HG02571 (cell line): ENCODE measurements around the gene UBTFL1.
"Not testable (repeated sequence)": the region's sequence is repeated elsewhere in the genome, so short reads cannot be mapped to it uniquely, and the experiment has no call there.

Experiments
- ATAC-seq: cut with Tn5 transposase; IDR thresholded peaks from one replicate; pipeline ENCODE4 v1.9.1; 2021; ENCODE audit warnings: mild to moderate bottlenecking, moderate library complexity; ENCODE audit not compliant: unreplicated experiment

UBTFL1 gene, protein sequence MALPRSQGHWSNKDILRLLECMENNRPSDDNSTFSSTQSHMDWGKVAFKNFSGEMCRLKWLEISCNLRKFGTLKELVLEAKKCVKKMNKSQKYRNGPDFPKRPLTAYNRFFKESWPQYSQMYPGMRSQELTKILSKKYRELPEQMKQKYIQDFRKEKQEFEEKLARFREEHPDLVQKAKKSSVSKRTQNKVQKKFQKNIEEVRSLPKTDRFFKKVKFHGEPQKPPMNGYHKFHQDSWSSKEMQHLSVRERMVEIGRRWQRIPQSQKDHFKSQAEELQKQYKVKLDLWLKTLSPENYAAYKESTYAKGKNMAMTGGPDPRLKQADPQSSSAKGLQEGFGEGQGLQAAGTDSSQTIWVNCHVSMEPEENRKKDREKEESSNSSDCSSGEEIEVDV

DNA sequence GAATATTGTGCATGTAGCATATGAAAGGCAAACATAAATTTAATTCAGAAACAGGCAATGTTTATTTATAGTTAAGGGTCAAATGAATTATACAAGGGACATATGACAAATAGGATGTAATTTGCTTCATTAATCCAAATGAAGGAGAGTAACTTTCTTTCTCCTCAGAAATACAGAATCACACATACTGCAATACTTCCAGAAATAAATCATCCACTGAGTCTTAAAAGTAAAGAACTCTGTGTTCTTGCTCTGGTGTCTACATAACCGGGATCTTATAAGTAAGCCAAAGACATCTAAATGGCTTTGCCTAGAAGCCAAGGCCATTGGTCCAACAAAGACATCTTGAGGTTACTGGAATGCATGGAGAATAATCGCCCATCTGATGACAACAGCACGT, at the start of gene UBTFL1:
Gene UBTFL1, plus strand, starts transcription at position 301 of the 400 bp plus-strand sequence. Its CDS starts 0 bp downstream, at position 301.
- ATAC-seq, result not testable (repeated sequence)

DNA sequence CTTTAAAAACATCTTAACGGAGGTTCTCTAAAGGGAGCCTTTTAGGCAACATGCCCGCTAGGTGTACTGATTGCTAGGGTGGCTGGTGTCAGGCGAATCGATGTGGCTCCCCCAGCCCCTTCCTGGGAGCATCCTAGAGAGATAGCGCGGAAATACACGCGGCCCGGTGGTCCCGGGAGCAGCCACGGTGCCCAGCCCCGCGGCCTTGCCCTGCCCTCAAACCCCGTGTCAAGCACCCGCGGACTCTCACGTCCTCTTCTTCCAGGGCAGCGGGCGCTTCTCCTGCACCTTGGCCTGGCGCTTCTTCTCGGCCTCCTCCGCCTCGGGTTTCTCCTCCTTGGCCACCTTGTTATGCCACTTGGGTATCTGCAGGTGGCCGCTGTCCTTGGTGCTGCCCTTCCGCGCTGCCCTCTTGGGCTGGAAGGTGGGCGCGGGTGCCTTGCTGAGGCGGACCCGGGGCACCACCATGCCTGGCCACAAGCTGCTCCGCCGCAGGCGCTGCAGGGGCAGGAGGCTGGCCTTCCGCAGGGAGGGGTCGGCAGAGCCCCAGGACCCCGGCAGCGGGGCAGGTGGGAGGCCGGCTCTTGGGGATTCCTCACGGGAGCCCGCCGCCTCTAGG, 34.0 kb upstream of the UBTFL1 start:
- ATAC-seq, result not testable (repeated sequence)

DNA sequence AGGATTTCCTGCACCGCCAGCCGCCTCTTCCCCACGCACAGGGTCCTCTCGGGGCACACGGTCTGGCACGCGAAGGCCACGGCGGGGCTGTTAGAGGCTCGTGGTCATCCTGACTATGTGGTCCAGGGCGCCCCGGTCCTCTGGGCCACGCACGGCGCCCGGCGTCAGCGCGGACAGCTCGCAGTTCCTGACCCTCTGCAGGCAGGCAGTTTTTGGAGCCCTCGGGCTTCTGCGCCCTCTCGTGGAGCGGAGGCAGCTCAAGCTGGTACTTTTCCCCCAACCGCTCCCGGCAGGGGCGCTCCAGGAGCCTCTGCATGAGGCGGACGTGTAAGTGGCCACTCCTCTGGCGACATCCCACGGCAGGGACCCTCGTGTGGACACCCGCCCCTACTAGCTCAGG, 33.4 kb upstream of the UBTFL1 start:
- ATAC-seq, result not testable (repeated sequence)

DNA sequence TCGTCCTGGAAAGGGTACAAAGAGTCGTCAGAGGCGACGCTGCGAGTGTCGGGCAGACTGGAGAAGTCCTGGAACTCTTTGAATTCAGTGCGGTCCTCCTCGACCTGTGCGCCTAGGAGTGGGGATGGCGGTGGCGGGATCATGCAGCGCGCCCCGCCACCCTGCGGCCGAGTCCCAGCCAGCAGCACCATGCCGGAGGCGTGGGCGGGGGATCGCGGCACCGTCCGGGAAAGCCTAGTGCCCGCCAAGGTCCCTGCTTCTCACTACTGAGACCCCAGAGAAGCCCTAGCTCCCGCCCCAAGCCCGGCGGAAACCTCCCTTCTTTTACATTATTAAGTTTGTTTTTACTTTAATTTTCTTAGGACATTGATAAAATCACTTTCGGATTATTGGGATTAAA, 32.2 kb upstream of the UBTFL1 start:
- not testable (repeated sequence) for ATAC-seq

DNA sequence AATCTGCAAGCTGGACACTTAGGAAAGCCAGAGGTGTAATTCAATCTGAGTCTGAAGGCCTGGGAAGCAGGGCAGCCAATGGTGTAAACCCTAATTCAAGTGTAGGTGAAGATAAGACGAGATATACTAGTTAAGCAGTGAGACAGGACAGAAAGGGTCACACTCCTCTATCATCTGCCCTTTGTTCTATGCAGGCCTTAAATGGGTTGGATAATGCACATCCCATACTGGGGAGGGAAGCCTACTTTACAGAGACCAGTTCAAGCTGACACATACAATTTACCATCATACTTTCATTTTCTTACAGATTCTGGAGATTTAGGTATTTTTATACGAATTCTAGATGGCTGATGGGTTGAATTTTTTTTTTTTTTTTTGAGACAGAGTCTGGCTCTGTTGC, 3.0 kb downstream of the UBTFL1 start:
- ATAC-seq, result not testable (repeated sequence)

DNA sequence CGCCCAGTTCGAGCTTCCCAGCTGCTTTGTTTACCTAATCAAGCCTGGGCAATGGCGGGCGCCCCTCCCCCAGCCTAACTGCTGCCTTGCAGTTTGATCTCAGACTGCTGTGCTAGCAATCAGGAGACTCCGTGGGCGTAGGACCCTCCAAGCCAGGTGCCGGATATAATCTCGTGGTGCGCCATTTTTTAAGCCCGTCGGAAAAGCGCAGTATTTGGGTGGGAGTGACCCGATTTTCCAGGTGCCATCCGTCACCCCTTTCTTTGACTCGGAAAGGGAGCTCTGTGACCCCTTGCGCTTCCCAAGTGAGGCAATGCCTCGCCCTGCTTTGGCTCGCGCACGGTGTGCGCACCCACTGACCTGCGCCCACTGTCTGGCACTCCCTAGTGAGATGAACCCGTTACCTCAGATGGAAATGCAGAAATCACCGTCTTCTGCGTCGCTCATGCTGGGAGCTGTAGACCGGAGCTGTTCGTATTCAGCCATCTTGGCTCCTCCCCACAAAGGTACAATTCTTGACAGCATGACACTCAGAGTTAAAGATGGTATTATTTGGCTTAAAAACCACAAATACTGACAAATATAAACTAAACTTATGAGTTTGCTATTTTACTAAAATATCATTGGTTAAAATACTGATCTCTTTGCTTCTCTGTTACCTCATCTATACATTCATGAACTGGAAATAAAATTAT, 9.6 kb downstream of the UBTFL1 start:
- not testable (repeated sequence) for ATAC-seq

DNA sequence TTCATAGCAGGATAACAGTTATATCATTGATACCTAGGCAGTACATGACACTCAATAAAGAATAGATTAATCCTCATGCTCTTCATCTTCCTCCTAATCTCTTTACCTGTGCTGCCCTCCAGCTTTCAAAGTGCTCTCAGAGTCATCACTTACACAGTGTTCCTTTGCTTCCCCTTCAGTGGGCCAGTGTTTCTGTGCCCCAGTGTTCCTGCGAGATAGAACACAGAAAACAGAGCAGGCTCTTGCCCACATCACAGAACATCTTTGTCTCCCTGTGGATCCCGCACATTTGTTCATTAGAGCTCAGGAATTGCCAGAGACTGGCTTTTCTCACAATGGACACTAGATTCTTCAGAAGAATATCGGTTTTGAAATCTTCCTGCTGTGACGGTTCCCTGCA, 12.5 kb downstream of the UBTFL1 start:
- ATAC-seq, result not testable (repeated sequence)

DNA sequence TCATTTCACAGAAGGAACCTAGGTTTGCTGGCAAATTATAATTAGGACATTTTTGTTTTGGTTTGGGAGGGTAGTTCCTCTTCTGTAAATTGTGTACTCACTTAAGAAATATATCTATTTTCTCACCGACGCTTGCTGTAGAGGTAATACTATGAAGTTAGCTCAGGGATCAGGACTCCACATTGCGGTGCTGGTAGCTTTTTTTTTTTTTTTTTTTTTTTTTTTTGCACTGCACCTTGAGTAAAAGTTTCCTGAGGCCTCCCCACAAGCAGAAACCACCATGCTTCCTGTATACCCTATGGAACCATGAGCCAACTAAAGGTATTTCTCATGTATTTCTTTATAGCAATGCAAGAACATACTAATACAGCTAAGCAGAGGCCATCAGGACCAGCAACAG, 14.7 kb downstream of the UBTFL1 start:
- ATAC-seq, result no peak

DNA sequence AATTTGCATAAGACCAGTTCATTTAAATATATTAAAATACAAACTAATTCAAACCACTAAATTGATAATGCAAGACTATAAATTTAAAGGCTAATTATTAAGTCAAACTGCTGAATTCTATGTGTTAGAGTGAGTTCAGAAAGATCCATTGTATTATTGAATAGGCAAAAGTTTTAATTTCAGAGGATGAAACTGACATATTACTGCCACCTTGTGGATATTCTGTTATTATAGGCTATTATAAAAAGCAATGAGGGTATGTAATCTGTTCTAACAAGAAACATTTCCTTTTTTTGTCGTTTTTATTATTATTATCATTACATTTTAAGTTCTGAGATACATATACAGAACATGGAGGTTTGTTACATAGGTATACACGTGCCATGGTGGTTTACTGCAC, 27.8 kb downstream of the UBTFL1 start:
- ATAC-seq, result no peak

DNA sequence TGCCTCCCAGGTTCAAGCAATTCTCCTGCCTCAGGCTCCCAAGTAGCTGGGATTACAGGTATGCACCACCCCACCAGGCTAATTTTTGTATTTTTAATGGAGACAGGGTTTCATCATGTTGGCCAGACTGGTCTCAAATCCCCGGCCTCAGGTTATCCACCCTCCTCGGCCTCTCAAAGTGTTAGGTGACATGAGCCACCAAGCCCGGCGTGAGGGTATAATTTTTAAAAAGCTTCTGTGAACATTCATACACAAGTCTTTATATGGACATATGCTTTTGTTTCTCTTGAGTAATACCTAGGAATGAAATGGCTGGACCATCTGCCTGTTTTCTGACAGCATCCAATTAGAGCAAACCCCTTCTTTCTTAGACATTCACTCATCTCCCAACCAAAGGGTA, 34.4 kb downstream of the UBTFL1 start:
- ATAC-seq, result no peak

DNA sequence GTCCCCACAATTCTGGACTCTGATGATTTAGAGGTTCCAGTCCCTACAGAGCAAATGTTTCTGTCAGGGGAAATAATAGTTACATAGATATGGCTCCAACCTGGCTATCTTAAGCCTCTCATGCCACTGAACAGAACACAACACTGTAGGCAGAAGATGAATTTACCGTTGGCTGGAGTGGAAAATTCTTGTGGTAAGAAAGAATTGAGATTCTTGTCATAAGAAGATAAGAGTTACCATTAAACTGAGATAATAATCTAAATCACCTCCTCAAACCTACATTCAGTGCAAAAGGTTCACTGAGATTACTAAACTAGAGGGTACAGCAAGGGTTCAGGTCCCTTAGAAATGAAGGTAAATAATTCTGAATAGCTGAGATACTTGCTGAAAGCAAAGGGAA, 38.6 kb downstream of the UBTFL1 start:
- ATAC-seq, result no peak

DNA sequence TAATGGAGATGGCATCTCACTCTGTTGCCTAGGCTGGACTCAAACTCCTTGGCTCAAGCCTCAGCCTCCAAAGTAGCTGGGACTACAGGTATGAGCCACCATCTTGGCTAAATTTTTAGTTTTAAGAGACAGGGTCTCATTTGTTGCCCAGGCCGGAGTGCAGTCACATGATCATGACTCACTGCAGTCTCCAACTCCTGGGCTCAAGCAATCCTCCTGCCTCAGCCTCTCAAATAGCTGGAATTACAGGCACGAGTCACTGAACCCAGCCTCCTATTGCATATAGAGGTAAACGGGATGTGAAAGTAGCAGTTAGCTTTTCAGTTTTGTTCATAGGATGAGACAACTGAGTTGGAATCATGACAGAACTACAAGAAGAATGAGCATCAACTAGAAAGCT, 39.2 kb downstream of the UBTFL1 start:
- no peak for ATAC-seq

DNA sequence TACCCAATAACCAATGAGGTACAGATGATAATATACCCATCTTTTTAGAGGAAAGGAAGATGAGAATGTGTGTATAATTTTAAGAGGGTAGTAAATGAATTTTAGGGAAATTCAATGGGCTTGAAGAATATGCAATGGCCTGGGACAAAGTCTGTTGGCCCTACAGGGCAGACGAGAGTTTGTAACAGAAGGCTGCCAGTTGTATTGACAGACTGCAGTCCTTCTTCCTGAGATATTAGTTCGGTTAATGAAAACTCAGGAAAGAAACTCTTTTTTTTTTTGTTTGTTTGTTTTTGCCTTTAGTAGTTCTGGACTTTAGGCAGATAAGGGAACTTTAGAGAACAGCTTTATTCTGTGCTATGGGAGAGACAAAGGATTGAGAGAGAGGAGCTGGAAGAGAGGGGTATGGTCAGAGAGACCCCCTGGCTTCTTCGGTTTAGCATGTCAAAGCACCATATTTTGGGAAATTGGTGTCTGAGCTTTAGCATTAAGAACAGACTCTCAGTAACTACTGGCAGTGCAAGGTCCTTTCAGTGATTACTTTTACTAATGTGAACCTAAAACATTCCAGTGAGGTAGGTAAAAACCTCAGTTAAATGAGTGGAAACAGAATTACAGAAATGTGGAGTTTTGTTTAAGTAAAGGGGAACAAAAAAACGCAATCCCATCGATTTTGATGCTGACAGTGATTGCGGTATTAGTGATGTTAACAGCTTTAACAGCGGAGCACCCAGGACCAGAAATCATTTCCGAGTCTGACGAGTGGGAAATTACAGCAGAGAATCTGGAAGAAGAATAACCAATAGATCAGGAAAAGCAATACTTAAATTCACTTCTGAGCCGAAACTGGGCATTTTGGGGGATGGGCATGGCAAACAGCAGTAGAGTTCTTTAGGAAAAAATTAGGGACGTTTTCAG, 48.1 kb downstream of the UBTFL1 start:
- no peak for ATAC-seq

DNA sequence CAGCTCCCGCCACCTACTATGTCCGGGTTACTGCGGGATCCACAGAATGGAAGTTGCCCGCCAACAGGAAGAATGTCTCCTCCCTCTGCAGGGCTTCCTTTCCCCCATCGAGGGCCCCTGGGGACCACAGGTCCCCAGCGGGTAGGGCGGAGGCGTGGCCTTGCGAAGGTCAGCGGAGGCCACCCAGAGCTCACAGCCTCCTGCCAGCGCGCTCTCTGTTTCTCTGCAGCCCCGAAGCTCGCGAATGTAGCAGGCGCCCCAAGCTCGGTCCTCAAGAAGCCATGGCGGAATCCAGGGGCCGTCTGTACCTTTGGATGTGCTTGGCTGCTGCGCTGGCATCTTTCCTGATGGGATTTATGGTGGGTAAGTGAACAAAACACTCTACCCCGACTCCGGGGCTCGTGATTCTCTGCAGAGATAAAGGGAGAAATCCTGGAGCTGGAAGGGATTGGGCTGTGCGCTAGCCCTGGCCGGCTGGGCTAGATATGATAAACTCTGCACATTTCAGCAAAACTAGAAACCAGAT, 48.8 kb downstream of the UBTFL1 start, which contains the start of gene NAALAD2:
Gene NAALAD2, plus strand, starts transcription at position 186 of the 526 bp plus-strand sequence. Its CDS starts 96 bp downstream, at position 282.
- ATAC-seq, result peak; percentile 80

DNA sequence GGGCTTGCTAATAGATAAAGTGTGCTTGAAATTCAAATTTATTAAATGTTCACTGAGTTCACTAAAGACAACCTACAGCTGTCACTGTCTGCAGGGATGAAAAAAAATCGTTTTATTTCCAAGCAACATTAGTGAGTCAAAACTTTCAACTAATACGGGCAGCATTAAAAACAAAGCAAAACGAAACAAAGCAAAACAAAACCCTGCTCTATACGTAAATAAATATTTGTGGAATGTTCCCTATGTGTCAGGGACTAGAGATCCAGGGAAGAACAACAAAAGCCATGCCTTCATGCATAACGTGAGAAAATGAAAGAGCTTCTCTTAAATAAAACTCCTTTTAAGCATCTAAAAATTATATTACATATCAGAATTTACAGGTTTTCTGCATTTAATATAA, 49.3 kb downstream of the UBTFL1 start:
- ATAC-seq, result no peak
